Eye (tissue), 1 donor: ENCODE data around the gene DNASE1L2.
"Not testable (repeated sequence)": the region's sequence is repeated elsewhere in the genome, so short reads cannot be mapped to it uniquely, and the experiment has no call there.

ENCODE experiments used
- DNase-seq: peaks from one replicate; pipeline ENCODE4 v3.0.0-alpha.2; 2015

Gene DNASE1L2

GRCh38 chr16:2242598-2242997 is 6.4 kb downstream of the DNASE1L2 start:
- no peak for DNase-seq

GRCh38 chr16:2243031-2243528 is 6.8 kb downstream of the DNASE1L2 start:
- no peak for DNase-seq

- DNase-seq, result no peak
Observed at GRCh38 chr16:2243781-2244180, 7.5 kb downstream of the DNASE1L2 start.

GRCh38 chr16:2244301-2244700 is 8.1 kb downstream of the DNASE1L2 start:
- no peak for DNase-seq

- no peak for DNase-seq
Observed at GRCh38 chr16:2244926-2245795, 8.9 kb downstream of the DNASE1L2 start.

- DNase-seq, result no peak
Observed at GRCh38 chr16:2246301-2246885, 10.1 kb downstream of the DNASE1L2 start.

- DNase-seq, result no peak
Observed at GRCh38 chr16:2250652-2251295, 14.5 kb downstream of the DNASE1L2 start.

GRCh38 chr16:2251296-2252111 is 15.3 kb downstream of the DNASE1L2 start, which contains the start of gene ECI1:
Gene ECI1, minus strand, starts transcription at chr16:2251587. Its CDS starts 21 bp downstream, at chr16:2251566.
- peak; percentile 95 for DNase-seq

GRCh38 chr16:2252806-2253148 is 16.5 kb downstream of the DNASE1L2 start:
- DNase-seq, result no peak

GRCh38 chr16:2253293-2253692 is 17.0 kb downstream of the DNASE1L2 start:
- no peak for DNase-seq

GRCh38 chr16:2256531-2257140 is 20.4 kb downstream of the DNASE1L2 start:
- DNase-seq, result no peak

GRCh38 chr16:2257726-2258125 is 21.5 kb downstream of the DNASE1L2 start:
- DNase-seq, result no peak

- DNase-seq, result not testable (repeated sequence)
Observed at GRCh38 chr16:2258530-2258929, 22.3 kb downstream of the DNASE1L2 start.

GRCh38 chr16:2260250-2260649 is 24.0 kb downstream of the DNASE1L2 start:
- DNase-seq, result no peak

GRCh38 chr16:2263026-2263425 is 26.8 kb downstream of the DNASE1L2 start:
- DNase-seq, result not testable (repeated sequence)

GRCh38 chr16:2266887-2267286 is 30.6 kb downstream of the DNASE1L2 start:
- DNase-seq, result peak; percentile 6

GRCh38 chr16:2267505-2267912 is 31.3 kb downstream of the DNASE1L2 start:
- not testable (repeated sequence) for DNase-seq

- DNase-seq, result peak; percentile 99
Observed at GRCh38 chr16:2267913-2268666, 31.8 kb downstream of the DNASE1L2 start, which contains the start of gene RNPS1. Gene RNPS1, minus strand, starts transcription at chr16:2268126. Its CDS starts 3,483 bp downstream, at chr16:2264643.

GRCh38 chr16:2270070-2270462 is 33.8 kb downstream of the DNASE1L2 start:
- no peak for DNase-seq

- no peak for DNase-seq
Observed at GRCh38 chr16:2270588-2271470, 34.6 kb downstream of the DNASE1L2 start.
